GM19193 (cell line): ENCODE measurements around the gene HLCS.

Source experiments
- POLR2A ChIP-seq: IDR thresholded peaks from 4 replicates; pipeline ENCODE4 v1.6.1; 2011; ENCODE audit not compliant: insufficient read depth, insufficient read length; ENCODE audit errors: extremely low read depth

HLCS gene

GRCh38 chr21:36788120-36788638 is 178.3 kb downstream of the HLCS start:
- TF ChIP-seq POLR2A: no peak

- no peak for TF ChIP-seq POLR2A
Observed at GRCh38 chr21:36786186-36786585, 180.3 kb downstream of the HLCS start.

DNA sequence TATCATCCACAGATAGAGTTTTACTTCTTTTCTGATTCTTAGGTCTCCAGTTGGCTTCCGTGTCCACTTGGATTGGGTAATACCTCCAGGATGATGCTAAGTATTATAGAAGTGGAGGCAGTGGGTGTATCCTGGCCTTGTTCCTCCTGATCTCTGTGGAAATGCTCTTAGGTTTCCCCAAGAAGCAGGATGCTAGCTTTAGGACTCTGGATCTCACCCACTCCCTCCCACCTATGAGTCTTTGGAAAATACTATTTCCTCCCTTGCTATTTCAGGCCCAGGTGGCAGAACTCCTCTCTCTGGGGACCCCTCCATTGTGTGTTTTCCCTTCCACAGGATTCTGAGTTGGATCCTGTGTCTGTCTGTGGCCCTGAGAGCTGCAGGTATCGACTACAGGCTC is 180.9 kb downstream of the HLCS start:
- TF ChIP-seq POLR2A: no peak

DNA sequence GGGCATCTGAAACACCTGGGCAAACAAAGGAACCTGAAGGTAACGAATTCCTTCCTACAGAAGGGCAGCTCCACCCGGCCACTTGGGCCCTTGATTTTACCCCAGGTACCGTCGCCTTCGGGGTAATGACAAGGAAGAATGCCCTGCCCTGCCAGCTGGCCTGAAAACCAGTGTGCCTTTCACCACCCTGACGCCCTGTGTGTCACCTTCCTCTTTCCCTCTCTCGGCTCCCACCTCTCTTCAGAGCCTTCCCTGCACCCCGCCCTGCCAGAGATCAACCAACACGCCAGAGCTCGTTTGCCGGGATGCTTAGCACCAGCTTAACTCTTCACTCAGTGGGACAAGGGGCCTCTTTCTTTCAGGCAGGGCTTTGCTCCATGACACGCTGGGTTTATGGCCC is 181.5 kb downstream of the HLCS start:
- no peak for TF ChIP-seq POLR2A

DNA sequence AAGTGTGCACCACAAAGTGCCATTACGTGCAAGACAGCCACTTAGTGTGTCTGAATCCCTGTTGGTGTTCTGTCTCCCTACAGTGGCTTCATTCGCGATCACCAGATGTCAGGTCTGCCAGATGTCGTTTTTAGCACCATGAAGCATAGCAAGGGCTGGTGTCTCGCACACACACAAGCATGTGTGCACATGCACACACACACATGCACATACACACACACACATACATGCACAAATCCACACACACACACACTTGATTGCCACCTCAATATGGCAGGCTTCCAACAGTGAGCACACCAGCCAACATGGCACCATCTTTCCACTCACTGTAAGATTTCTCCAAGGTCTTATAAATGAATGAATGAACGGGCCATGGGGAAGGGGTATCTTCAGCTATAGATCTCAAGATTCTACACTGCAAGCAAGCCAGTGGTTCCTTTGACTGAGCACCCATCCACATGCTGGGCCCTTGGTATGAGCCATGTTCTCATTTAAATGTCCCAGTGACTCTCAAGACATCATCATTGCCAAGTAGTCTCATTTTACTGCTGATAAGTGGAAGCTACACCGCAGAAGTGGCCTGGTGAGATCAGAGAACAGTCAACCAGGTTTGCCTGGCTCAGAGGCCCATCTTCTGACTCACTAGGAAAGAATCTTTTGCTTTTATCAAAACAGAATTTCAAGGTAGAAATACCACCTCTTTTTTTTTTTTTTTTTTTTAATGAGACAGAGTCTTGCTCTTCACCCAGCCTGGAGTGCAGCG is 182.7 kb downstream of the HLCS start:
- TF ChIP-seq POLR2A: no peak

- TF ChIP-seq POLR2A: no peak
Observed at GRCh38 chr21:36780861-36781260, 185.6 kb downstream of the HLCS start.

DNA sequence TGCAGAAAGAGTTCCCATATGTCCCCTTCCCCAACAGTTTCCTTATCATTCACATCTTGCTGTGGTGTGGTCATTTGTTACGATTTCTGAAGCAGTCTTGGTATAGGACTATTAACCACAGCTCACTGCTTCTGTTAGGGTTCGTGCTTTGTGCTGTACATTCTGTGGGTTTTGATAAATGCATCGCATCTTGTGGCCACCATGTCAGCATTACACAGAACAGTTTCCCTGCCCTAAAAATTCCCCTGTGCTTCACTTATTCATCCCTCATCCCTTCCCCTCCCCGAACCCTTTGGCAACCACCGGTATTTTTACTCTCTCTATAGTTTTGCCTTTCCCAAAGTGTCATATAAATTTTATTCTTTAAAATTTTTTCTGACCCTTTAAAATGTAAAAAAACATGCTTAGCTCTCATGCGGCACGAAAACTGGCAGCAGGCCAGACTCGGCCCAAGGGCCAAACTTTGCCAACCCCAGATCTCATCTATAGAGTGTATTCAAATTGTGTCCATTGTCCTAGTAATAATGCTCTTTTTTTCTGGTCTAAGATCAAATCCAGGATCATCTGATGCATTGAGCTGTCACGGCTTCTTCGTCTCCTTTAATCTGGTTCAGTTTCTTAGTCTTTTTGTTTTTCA is 189.4 kb downstream of the HLCS start:
- TF ChIP-seq POLR2A: no peak

DNA sequence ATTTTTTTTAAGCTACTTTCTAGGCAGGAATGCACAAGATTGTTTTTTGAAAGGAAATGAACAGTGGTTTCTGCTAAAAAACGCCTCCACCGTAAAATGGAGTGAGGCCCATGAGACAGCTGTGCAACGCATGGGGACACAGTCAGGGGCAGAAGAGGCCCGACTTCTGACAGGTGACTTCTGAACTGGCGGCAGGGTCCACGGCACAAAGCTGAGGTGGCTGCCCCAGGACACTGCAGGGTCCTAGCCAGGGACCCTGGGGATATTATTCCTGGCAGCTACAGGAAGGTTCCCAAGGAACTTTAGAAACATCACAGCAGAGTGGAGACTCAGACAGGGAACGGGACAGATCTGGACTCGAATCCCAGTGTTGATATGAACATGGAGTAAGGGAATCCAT is 192.5 kb downstream of the HLCS start:
- TF ChIP-seq POLR2A: no peak

- no peak for TF ChIP-seq POLR2A
Observed at GRCh38 chr21:36773117-36773516, 193.4 kb downstream of the HLCS start.

GRCh38 chr21:36769051-36769839 is 197.2 kb downstream of the HLCS start:
- no peak for TF ChIP-seq POLR2A

DNA sequence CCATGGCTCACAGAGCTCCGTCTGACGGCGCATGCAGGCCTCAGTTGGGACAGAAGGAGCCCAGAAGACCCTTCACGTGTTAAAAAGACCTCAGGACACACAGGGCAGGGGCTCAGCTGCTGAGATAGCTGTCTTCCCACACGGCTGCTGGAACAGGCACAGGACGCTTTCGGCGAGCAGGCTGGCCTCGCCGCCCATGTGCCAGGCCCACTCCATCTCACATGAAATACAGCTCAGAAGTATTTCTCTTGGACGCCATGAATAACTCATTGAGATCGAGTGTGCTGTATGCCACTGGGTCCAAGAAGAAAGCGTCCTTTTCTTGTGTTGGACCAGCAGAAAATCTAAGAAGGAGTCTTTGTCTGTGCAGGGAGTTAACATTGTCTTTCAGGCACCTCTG is 198.0 kb downstream of the HLCS start:
- no peak for TF ChIP-seq POLR2A

- TF ChIP-seq POLR2A: no peak
Observed at GRCh38 chr21:36767096-36767495, 199.4 kb downstream of the HLCS start.

DNA sequence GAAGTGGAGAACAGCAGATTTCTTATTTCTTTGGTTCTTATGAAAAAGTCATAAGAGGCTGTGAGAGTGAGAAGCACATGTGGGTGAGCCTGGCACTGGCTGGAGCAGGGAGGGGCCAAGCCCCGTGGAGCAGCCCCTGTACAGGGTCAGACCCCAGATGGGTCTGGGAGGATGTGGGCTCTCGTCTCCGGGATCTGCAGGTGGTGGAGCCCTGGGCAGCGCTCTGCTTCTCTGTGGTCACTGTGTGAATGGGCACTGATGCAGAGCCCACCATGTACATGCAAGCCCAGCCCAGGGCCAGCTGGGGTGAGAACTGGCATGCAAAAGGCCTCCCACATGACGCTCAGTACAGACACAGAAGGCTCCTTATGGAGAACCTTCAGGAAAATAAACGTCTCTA is 200.0 kb downstream of the HLCS start:
- no peak for TF ChIP-seq POLR2A

DNA sequence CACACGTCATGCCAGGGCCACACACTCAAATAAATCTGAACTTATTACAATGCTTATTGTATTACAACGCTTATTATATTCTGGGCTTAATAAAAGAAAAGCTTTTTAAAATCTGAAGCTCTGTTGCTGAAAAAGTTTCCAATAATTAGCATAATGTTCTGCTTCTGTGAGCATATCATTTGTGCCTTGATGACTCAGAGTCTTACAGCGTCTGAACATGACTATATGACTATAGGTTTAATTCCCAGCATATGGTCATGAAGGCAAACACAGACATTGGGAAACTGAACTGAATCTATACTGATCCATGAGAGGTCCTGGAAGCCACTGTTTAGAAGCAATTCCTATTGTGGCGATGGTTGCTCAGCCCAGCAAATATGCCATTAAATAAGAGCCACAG is 201.2 kb downstream of the HLCS start:
- TF ChIP-seq POLR2A: no peak

DNA sequence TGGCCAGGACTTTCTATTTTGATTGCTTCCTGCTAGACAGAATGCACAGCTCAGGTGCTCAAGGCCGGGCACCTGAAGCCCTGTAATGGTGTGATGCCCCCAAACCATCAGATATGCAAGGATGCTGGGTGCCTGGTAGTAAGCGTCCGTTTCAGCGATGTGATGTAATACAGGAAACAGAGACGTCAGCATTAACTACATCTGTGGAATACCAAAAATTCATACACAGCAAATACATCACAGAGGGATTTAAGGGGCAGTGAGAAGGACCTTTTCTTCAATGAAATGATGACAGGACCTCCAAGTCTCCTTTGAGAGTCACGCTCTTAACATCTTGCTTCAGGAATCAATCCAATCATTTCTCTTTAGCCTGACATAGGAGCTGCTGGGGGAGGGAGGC is 203.2 kb downstream of the HLCS start:
- TF ChIP-seq POLR2A: no peak
